ENCODE data around the gene CSTF3. TPM values are rescaled to one million over a fixed set of nuclear protein-coding genes. Genes with fewer than 3 reads are reported as not detected.
A peak's percentile ranks its signal among the peaks of the same experiment; 100 is the strongest.
"Not testable (repeated sequence)": the region's sequence is repeated elsewhere in the genome, so short reads cannot be mapped to it uniquely, and the experiment has no call there.

CSTF3 gene
- total RNA-seq, 3 donors from 2014 or later = 9.0 to 33.4 (median 15.7) TPM

DNA sequence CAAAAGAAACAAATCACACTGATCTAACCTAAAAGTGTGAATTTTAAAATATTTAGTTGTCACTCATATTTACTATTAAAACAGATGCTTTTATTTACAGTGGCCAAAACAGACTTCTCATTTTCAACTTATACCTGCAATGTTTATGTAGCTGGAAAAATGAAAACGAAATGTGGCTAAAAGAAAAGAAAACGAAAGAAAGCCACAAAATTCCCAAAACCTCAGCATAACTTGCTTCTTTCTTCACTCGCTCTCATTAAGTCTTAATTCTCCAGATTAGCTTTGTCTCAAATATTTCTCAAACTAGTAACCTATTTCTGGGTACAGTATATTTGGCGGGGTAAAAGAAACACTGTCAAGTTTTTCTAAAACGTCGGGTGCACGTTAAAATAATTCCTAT lies 693 bp downstream of the CSTF3 start:
- intact Hi-C loops (cut with DNase I; ENCODE audit: low total_unique reads) = loop anchor here (10.0 kb wide), 1 partner anchor 164 kb away; no protein-coding TSS in a partner anchor
- TF ChIP-seq POLR2AphosphoS5 (IDR thresholded peaks at IDR 0.05) (no peak), POLR2A (IDR thresholded peaks at IDR 0.05) (no peak)
- TF ChIP-seq, protein P1, sequence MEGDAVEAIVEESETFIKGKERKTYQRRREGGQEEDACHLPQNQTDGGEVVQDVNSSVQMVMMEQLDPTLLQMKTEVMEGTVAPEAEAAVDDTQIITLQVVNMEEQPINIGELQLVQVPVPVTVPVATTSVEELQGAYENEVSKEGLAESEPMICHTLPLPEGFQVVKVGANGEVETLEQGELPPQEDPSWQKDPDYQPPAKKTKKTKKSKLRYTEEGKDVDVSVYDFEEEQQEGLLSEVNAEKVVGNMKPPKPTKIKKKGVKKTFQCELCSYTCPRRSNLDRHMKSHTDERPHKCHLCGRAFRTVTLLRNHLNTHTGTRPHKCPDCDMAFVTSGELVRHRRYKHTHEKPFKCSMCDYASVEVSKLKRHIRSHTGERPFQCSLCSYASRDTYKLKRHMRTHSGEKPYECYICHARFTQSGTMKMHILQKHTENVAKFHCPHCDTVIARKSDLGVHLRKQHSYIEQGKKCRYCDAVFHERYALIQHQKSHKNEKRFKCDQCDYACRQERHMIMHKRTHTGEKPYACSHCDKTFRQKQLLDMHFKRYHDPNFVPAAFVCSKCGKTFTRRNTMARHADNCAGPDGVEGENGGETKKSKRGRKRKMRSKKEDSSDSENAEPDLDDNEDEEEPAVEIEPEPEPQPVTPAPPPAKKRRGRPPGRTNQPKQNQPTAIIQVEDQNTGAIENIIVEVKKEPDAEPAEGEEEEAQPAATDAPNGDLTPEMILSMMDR (IDR thresholded peaks at IDR 0.05) = no peak
- H3K4me3 ChIP-seq = peak overlapping the region; percentile 76 to 81 (median 78)
- no peaks in the 10 kb centered on the region for H3K36me3 ChIP-seq
- H3K9me3 ChIP-seq = no peaks in the 10 kb centered on the region
- H3K27ac ChIP-seq = peak overlapping the region; percentile 72 to 88
- no peaks in the 10 kb centered on the region for H3K4me1 ChIP-seq
- H3K27me3 ChIP-seq = no peaks in the 10 kb centered on the region
- no peak for DNase-seq (ENCODE audit: low spot score in 2 of 2)

DNA sequence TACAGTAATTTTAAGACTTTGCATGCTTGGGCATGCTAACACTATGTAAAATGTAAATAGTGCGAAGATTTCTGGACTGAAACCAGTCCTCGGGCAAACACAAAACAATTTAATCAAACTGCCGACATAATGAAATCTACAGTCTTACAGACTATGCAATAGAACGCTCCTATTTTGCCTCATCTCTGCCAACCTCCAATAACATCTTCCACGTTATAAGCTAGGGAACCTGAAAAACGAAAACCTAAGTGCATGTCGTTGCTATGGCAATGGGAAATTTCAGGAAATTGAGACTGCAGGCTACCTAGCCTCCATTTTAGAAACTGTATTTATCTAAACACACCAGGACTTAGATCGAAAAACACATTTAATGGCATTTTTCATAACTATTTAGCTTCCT lies 1.1 kb downstream of the CSTF3 start:
- no peaks in the 10 kb centered on the region for H3K27me3 ChIP-seq
- no peak overlapping the region for H3K27ac ChIP-seq
- no peak for DNase-seq (ENCODE audit: low spot score in 2 of 2)
- H3K36me3 ChIP-seq = no peaks in the 10 kb centered on the region
- H3K4me3 ChIP-seq = peak overlapping the region; percentile 76 to 81 (median 78)
- intact Hi-C loops (cut with DNase I; ENCODE audit: low total_unique reads) = loop anchor here (10.0 kb wide), 1 partner anchor 165 kb away; no protein-coding TSS in a partner anchor
- no peaks in the 10 kb centered on the region for H3K9me3 ChIP-seq
- TF ChIP-seq, protein P1 (IDR thresholded peaks at IDR 0.05) = no peak
- TF ChIP-seq POLR2AphosphoS5 (IDR thresholded peaks at IDR 0.05) (no peak), POLR2A (IDR thresholded peaks at IDR 0.05) (no peak)
- no peaks in the 10 kb centered on the region for H3K4me1 ChIP-seq

GRCh38 chr11:33159378-33159867 lies 1.9 kb downstream of the CSTF3 start:
- H3K27ac ChIP-seq; H3K36me3 ChIP-seq; DNase-seq (ENCODE audit: low spot score in 2 of 2); H3K27me3 ChIP-seq; H3K4me1 ChIP-seq; intact Hi-C loops (cut with DNase I; ENCODE audit: low total_unique reads); H3K9me3 ChIP-seq: not testable (repeated sequence)
- H3K4me3 ChIP-seq = peak overlapping the region in 1 of 3 donors; percentile 76

DNA sequence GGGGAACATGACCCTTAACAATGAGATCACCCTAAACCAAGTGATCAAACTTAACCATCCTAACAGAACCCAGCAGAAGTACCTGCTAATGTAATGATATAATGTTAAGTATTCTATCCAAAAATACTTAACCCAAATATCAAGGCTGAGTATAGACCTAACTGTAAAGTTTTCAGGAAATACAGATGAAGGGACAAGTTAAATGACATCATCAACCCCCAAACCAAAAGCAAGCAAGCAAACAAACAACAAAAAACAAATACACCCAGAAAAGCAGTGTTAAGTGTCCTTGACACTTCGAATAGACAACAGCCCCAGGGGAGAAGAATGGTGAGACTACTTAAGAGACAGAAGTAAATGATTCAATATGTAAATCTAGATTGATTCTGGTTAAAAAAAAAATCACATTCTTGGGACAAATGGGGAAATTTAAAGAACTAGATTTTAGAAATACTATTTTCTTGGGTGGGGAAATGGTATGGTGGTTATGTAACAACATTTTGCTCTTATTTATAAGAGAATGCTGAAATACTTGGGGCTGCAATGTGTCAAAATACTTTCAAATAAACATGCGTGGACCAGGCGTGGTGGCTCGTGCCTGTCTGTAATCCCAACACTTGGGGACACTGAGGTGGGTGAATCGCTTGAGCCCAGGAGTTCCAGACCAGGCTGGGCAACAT lies 2.5 kb downstream of the CSTF3 start:
- Histone ChIP-seq H3K4me3 (no peak overlapping the region), H3K27ac (no peak overlapping the region), H3K36me3 (no peaks in the 10 kb centered on the region), H3K27me3 (no peaks in the 10 kb centered on the region), H3K9me3 (no peaks in the 10 kb centered on the region), H3K4me1 (no peaks in the 10 kb centered on the region)
- no peak for DNase-seq (ENCODE audit: low spot score in 2 of 2)
- intact Hi-C loops (cut with DNase I; ENCODE audit: low total_unique reads) = no loop called here
- no peak for TF ChIP-seq POLR2A (IDR thresholded peaks at IDR 0.05)
- TF ChIP-seq, protein P1 (IDR thresholded peaks at IDR 0.05) = no peak
- TF ChIP-seq POLR2AphosphoS5 (IDR thresholded peaks at IDR 0.05) = no peak

GRCh38 chr11:33157103-33158027 lies 3.9 kb downstream of the CSTF3 start:
- H3K4me3 ChIP-seq = no peak overlapping the region
- TF ChIP-seq POLR2AphosphoS5 (IDR thresholded peaks at IDR 0.05) (no peak), POLR2A (IDR thresholded peaks at IDR 0.05) (no peak)
- TF ChIP-seq, protein P1 (IDR thresholded peaks at IDR 0.05) = no peak
- no peaks in the 10 kb centered on the region for H3K9me3 ChIP-seq
- H3K4me1 ChIP-seq = no peaks in the 10 kb centered on the region
- DNase-seq (ENCODE audit: low spot score in 2 of 2) = no peak
- H3K36me3 ChIP-seq = no peaks in the 10 kb centered on the region
- intact Hi-C loops (cut with DNase I; ENCODE audit: low total_unique reads) = no loop called here
- no peaks in the 10 kb centered on the region for H3K27me3 ChIP-seq
- H3K27ac ChIP-seq = no peak overlapping the region
